ENCODE data around the gene CD207.

CD207 gene

DNA sequence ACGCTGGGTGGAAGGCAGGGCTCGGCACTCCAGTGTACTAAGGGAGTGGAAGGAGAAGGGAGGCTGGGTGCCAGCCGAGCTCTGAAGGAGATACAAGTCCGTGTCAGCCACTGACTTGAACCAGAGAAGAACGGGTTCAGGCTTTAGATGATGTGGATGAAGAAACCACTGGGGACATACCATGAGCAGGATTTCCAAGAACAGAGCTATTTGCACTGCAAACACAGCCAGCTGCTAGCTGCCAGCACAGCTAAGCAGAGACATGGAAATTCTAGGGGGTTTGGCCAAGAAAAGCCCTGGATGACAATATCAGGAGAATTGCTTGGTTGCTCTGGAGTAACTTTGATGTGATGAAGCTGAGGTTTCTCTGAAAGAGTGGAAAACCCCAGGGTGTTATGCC is 5.2 kb downstream of the CD207 start:
- Histone ChIP-seq H3K9ac (ENCODE audit: low read length in 5 of 5) (no peak overlapping the region), H3K36me3 (ENCODE audit: control insufficient read depth in 5 of 5, insufficient read depth in 5 of 5, low read length in 5 of 5) (no peaks in the 10 kb centered on the region), H3K9me3 (ENCODE audit: control insufficient read depth in 5 of 5, low read length in 5 of 5) (no peaks in the 10 kb centered on the region), H3K27ac (ENCODE audit: low read depth, low read length) (no peak overlapping the region), H3K4me1 (ENCODE audit: control insufficient read depth in 5 of 5, insufficient read depth in 5 of 5, low read length in 5 of 5) (peaks cover 4 to 27% (median 23%) of the 10 kb centered on the region in 5 donors), H3K4me3 (ENCODE audit: low read depth in 1 of 5, low read length in 5 of 5) (no peak overlapping the region), H3K27me3 (ENCODE audit: control insufficient read depth in 5 of 5, insufficient read depth in 4 of 5, low read length in 5 of 5) (no peaks in the 10 kb centered on the region)

DNA sequence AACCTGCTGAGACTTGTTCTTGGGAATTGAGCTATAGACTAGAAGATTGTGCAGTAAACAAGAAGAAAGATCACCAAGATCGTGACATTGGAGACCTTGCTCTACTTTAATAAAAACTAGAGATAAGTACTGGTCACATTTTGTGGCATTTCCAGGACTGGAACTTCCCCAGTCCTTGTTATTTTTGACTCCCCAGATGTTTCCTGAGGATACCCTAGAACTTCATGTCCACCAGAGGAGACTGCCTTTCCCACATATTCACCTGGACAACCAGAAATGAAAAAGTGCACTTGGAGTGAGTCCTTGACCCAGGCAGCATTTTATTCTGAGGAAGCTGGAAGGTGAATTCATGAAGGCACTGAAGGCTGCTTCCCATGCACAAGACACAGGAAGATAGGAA is 5.7 kb downstream of the CD207 start:
- no peak overlapping the region for H3K4me3 ChIP-seq (ENCODE audit: low read depth in 1 of 5, low read length in 5 of 5)

DNA sequence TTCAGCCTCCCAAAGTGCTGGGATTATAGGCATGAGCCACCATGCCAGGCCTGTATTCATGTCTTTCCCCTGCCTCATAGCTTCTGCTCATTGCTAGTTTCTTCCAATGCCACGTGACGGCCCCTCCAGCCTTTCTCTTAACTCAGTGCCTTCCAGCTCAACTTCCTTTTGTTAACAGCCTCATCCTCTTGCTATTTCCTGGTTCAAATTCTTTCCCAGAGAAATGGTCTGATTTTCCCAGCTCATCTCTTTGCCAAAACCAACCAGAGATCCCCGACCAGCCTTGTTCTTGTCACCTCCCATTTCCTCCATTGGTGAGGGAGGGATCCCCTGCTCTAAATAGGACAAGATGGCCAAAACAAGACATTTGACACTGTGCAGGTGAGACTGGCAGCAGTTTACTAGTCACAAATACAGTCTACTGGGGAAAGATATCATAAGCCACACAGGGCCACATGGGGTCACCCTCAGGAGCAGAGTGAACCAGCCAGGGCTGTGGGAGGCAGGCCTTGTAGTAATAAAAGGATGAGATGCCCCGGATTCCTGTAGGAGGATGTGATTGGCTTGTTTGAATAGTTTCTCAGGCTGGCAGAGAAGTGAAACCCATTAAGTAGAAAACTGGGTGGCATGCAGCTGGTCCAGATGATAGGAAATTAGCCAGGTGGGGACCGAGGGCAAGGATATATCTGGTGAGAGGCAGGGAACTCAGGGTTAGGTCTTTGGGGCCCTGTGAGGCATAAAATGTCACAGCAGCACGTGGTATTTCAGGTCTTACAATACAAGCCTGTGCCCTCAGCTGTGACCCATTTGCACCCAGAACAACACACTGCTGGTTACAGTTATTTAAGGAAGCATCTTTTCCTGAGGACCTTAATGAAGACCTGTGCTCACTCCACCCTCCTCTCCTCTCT is 6.4 kb downstream of the CD207 start:
- no peaks in the 10 kb centered on the region for H3K36me3 ChIP-seq (ENCODE audit: control insufficient read depth in 5 of 5, insufficient read depth in 5 of 5, low read length in 5 of 5)
- H3K9me3 ChIP-seq (ENCODE audit: control insufficient read depth in 5 of 5, low read length in 5 of 5): no peaks in the 10 kb centered on the region
- H3K27ac ChIP-seq (ENCODE audit: low read depth, low read length): no peak overlapping the region
- H3K27me3 ChIP-seq (ENCODE audit: control insufficient read depth in 5 of 5, insufficient read depth in 4 of 5, low read length in 5 of 5): no peaks in the 10 kb centered on the region
- no peak overlapping the region for H3K4me3 ChIP-seq (ENCODE audit: low read depth in 1 of 5, low read length in 5 of 5)
- no peak overlapping the region for H3K9ac ChIP-seq (ENCODE audit: low read length in 5 of 5)
- peaks cover 4 to 27% (median 23%) of the 10 kb centered on the region in 5 donors for H3K4me1 ChIP-seq (ENCODE audit: control insufficient read depth in 5 of 5, insufficient read depth in 5 of 5, low read length in 5 of 5)

More for the DNA sequence above, 5.7 kb downstream of the CD207 start:
- Histone ChIP-seq H3K9me3 (ENCODE audit: control insufficient read depth in 5 of 5, low read length in 5 of 5) (no peaks in the 10 kb centered on the region), H3K9ac (ENCODE audit: low read length in 5 of 5) (no peak overlapping the region), H3K36me3 (ENCODE audit: control insufficient read depth in 5 of 5, insufficient read depth in 5 of 5, low read length in 5 of 5) (no peaks in the 10 kb centered on the region), H3K4me1 (ENCODE audit: control insufficient read depth in 5 of 5, insufficient read depth in 5 of 5, low read length in 5 of 5) (peaks cover 4 to 27% (median 23%) of the 10 kb centered on the region in 5 donors), H3K27me3 (ENCODE audit: control insufficient read depth in 5 of 5, insufficient read depth in 4 of 5, low read length in 5 of 5) (no peaks in the 10 kb centered on the region), H3K27ac (ENCODE audit: low read depth, low read length) (no peak overlapping the region)

DNA sequence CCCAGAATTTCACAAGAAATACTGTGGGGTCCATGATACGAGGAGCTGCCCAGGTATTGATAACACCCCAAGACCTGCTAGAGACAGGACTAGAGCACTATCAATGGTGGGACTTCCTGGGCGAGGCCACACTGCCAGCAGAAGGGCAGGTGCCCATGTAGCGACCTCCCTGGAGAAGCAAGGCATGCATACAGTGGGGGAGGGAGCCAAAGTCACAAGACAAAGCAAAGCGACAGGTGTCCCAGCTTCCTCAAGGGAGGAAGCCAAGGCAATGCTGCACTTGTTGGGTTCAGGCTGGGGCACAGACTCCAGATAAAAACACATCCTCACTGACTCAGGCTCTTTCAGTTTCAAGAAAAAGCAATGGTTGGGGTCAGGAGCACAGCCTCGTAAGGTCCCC is 7.5 kb downstream of the CD207 start:
- Histone ChIP-seq H3K4me3 (ENCODE audit: low read depth in 1 of 5, low read length in 5 of 5) (no peak overlapping the region), H3K4me1 (ENCODE audit: control insufficient read depth in 5 of 5, insufficient read depth in 5 of 5, low read length in 5 of 5) (peaks cover 4 to 27% (median 23%) of the 10 kb centered on the region in 5 donors), H3K27me3 (ENCODE audit: control insufficient read depth in 5 of 5, insufficient read depth in 4 of 5, low read length in 5 of 5) (no peaks in the 10 kb centered on the region), H3K9me3 (ENCODE audit: control insufficient read depth in 5 of 5, low read length in 5 of 5) (no peaks in the 10 kb centered on the region), H3K36me3 (ENCODE audit: control insufficient read depth in 5 of 5, insufficient read depth in 5 of 5, low read length in 5 of 5) (no peaks in the 10 kb centered on the region), H3K27ac (ENCODE audit: low read depth, low read length) (no peak overlapping the region), H3K9ac (ENCODE audit: low read length in 5 of 5) (no peak overlapping the region)

DNA sequence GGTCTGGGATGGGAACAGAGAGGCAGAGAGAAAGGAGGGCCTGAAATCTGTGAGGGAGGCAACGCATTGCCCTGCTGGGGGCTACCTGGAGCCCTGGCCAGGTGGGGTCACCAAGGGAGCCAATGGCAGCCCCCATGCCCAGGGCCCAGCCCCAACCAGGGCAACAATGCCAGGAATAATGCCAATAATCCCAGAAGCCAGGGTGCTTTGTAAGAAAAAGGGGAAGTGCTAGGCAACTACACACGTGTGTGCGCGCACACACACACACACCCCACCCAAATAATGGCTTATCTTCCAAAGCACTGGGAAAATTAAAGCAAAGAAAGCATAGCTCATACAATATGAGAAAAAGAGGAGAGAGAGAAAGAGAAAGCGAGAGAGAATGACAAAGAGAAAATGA is 8.2 kb downstream of the CD207 start:
- Histone ChIP-seq H3K27me3 (ENCODE audit: control insufficient read depth in 5 of 5, insufficient read depth in 4 of 5, low read length in 5 of 5) (no peaks in the 10 kb centered on the region), H3K9me3 (ENCODE audit: control insufficient read depth in 5 of 5, low read length in 5 of 5) (no peaks in the 10 kb centered on the region), H3K36me3 (ENCODE audit: control insufficient read depth in 5 of 5, insufficient read depth in 5 of 5, low read length in 5 of 5) (no peaks in the 10 kb centered on the region), H3K4me1 (ENCODE audit: control insufficient read depth in 5 of 5, insufficient read depth in 5 of 5, low read length in 5 of 5) (peaks cover 4 to 27% (median 23%) of the 10 kb centered on the region in 5 donors), H3K9ac (ENCODE audit: low read length in 5 of 5) (no peak overlapping the region), H3K27ac (ENCODE audit: low read depth, low read length) (no peak overlapping the region), H3K4me3 (ENCODE audit: low read depth in 1 of 5, low read length in 5 of 5) (no peak overlapping the region)

DNA sequence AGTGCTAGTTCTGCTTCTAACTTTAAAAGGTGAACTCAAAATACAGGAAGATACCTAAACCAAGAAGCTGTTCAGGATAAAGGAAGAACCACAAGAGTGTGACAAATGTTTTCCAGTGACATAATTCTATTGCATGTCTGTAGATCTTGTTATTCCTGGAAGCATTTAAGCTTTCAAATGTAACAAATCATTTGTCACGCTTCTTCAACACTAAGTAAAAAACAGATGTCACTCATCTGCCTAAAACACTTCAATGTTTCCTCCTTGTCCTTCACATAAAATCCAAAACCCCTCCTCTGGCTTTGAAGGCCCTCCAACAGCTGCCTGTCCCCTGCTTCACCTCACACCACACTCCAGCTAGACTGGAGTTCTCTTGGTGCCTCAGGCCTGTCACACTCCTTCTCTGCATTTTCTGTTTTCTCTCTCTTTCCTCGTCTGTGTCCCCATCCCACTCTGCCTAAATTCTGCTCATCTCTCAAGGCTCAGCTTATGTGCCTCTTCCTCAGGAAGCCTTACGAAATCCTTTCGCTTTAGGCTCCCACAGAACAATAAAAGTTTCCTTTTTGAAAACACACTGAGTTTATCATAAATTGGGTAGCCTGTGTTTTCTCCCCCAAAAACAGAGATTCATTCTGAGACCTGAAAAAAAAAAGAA is 8.8 kb downstream of the CD207 start:
- Histone ChIP-seq H3K9ac (ENCODE audit: low read length in 5 of 5) (no peak overlapping the region), H3K4me3 (ENCODE audit: low read depth in 1 of 5, low read length in 5 of 5) (no peak overlapping the region)

DNA sequence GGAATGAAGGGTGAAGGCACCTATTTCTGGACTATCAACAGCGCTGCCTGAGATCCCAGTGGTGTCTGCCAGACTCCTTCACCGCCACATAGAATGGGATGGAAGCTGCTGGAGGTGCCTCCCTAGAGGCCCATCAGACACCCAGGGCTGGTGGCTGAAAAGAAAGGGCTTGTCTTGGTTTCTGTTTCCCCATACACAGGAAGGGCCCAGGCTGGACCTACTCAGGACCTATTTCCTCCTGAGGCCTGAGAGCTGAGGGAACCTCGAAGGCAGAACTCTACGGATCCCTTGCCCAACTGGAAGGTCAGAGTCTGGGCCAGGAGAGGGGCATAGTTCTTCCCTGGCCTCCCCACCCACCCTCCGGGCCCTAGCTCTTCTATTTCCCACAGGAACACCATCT is 12.4 kb downstream of the CD207 start:
- Histone ChIP-seq H3K4me3 (ENCODE audit: low read depth in 1 of 5, low read length in 5 of 5) (no peak overlapping the region), H3K9me3 (ENCODE audit: control insufficient read depth in 5 of 5, low read length in 5 of 5) (no peaks in the 10 kb centered on the region), H3K27me3 (ENCODE audit: control insufficient read depth in 5 of 5, insufficient read depth in 4 of 5, low read length in 5 of 5) (peaks cover 0 to 10% (median 4%) of the 10 kb centered on the region in 5 donors), H3K4me1 (ENCODE audit: control insufficient read depth in 5 of 5, insufficient read depth in 5 of 5, low read length in 5 of 5) (peaks cover 0 to 3% (median 3%) of the 10 kb centered on the region in 5 donors), H3K9ac (ENCODE audit: low read length in 5 of 5) (no peak overlapping the region), H3K27ac (ENCODE audit: low read depth, low read length) (no peak overlapping the region), H3K36me3 (ENCODE audit: control insufficient read depth in 5 of 5, insufficient read depth in 5 of 5, low read length in 5 of 5) (no peaks in the 10 kb centered on the region)

More for the DNA sequence above, 8.8 kb downstream of the CD207 start:
- no peaks in the 10 kb centered on the region for H3K9me3 ChIP-seq (ENCODE audit: control insufficient read depth in 5 of 5, low read length in 5 of 5)
- H3K27ac ChIP-seq (ENCODE audit: low read depth, low read length): no peak overlapping the region
- H3K4me1 ChIP-seq (ENCODE audit: control insufficient read depth in 5 of 5, insufficient read depth in 5 of 5, low read length in 5 of 5): peaks cover 4 to 27% (median 23%) of the 10 kb centered on the region in 5 donors
- H3K27me3 ChIP-seq (ENCODE audit: control insufficient read depth in 5 of 5, insufficient read depth in 4 of 5, low read length in 5 of 5): no peaks in the 10 kb centered on the region
- no peaks in the 10 kb centered on the region for H3K36me3 ChIP-seq (ENCODE audit: control insufficient read depth in 5 of 5, insufficient read depth in 5 of 5, low read length in 5 of 5)

DNA sequence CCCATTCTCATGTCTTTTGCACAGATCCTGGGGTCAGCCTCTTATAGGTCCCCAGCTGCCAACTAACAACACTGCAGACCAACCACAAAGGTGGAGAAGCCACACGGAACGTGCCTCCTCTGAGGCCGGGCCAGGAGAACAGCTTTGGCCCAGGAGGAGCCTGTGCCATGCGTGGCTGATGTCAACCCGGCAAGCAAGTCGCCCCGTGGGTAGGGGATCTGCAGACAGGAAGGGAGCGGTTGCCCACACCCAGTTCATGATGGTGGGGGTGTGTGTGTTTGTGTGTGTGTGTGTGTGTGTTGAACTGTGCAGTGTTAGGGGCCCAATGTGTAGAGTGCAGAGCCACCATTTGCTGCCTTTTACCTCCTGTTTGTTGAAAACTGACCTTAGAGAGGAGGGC is 12.8 kb downstream of the CD207 start:
- H3K4me1 ChIP-seq (ENCODE audit: control insufficient read depth in 5 of 5, insufficient read depth in 5 of 5, low read length in 5 of 5): no peaks in the 10 kb centered on the region
- H3K9ac ChIP-seq (ENCODE audit: low read length in 5 of 5): no peak overlapping the region
- H3K4me3 ChIP-seq (ENCODE audit: low read depth in 1 of 5, low read length in 5 of 5): no peak overlapping the region
- no peaks in the 10 kb centered on the region for H3K9me3 ChIP-seq (ENCODE audit: control insufficient read depth in 5 of 5, low read length in 5 of 5)
- H3K27me3 ChIP-seq (ENCODE audit: control insufficient read depth in 5 of 5, insufficient read depth in 4 of 5, low read length in 5 of 5): peaks cover 0 to 10% (median 4%) of the 10 kb centered on the region in 5 donors
- H3K27ac ChIP-seq (ENCODE audit: low read depth, low read length): no peak overlapping the region
- no peaks in the 10 kb centered on the region for H3K36me3 ChIP-seq (ENCODE audit: control insufficient read depth in 5 of 5, insufficient read depth in 5 of 5, low read length in 5 of 5)

DNA sequence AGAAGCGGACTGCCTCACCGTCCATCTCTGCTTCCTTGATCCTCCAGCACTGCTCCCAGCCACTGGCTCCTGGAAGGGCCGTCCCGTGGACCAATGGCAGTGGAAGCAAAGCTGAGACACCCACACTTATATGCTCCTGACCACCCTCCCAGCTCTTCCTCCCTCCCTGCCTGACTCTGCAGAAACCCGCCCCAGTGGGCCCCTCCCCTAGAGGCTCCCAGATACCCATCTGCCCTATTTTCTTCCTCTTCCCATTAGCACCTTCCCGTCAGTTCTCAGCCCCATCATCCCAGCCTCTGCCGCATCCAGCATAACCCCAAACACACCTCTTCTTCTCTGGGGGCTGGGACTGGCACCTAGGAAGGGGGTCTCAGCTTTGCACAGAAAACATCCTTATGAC is 15.1 kb downstream of the CD207 start, which contains the start of gene CLEC4F:
TSS of gene CLEC4F (minus strand) at position 101 of the 400 bp plus-strand sequence. CDS start at position 25, 76 bp downstream.
- Histone ChIP-seq H3K9ac (ENCODE audit: low read length in 5 of 5) (no peak within 1 kb of the TSS), H3K4me1 (ENCODE audit: control insufficient read depth in 5 of 5, insufficient read depth in 5 of 5, low read length in 5 of 5) (no peaks in the 10 kb centered on the region), H3K9me3 (ENCODE audit: control insufficient read depth in 5 of 5, low read length in 5 of 5) (no peaks in the 10 kb centered on the region), H3K36me3 (ENCODE audit: control insufficient read depth in 5 of 5, insufficient read depth in 5 of 5, low read length in 5 of 5) (no peaks in the 10 kb centered on the region), H3K27me3 (ENCODE audit: control insufficient read depth in 5 of 5, insufficient read depth in 4 of 5, low read length in 5 of 5) (peaks cover 0 to 13% (median 4%) of the 10 kb centered on the region in 5 donors), H3K27ac (ENCODE audit: low read depth, low read length) (no peak within 1 kb of the TSS), H3K4me3 (ENCODE audit: low read depth in 1 of 5, low read length in 5 of 5) (no peak within 1 kb of the TSS)

Measured in subcutaneous abdominal adipose tissue (tissue), 5 donors.